ENCODE measurements around the gene ELAVL1. TPM values are rescaled to one million over a fixed set of nuclear protein-coding genes. Genes with fewer than 3 reads are reported as not detected.
A peak's percentile ranks its signal among the peaks of the same experiment; 100 is the strongest.

Gene ELAVL1
- total and polyA plus RNA-seq, 9 of the 15 experiments (the other 6 are each of a cell fraction or from before 2014, with no cell fraction given) = 4.3 to 172 (median 69.2) TPM

GRCh38 chr19:7943444-7944176 is 61.8 kb downstream of the ELAVL1 start, which contains the start of gene TIMM44 (continued):
- TF ChIP-seq ELF1 (tag; IDR thresholded peaks at IDR 0.05) (no peak), ZNF311 (CRISPR knock-in tag; IDR thresholded peaks at IDR 0.05) (no peak), CTCFL (IDR thresholded peaks at IDR 0.05; ENCODE audit: borderline replicate concordance, insufficient read depth, low read depth, low read length, poor library complexity, severe bottlenecking) (no peak), KAT2B (IDR thresholded peaks at IDR 0.05; ENCODE audit: low read depth, low read length) (no peak), ZBTB11 (CRISPR knock-in tag; IDR thresholded peaks at IDR 0.05) (no peak), IFI16 (CRISPR knock-in tag; IDR thresholded peaks at IDR 0.05) (no peak), FOXK1 (CRISPR knock-in tag; IDR thresholded peaks at IDR 0.05; ENCODE audit: borderline replicate concordance) (no peak), SMAD2 (IDR thresholded peaks at IDR 0.05; ENCODE audit: low read depth, low read length) (no peak), NR2F6 (CRISPR knock-in tag; IDR thresholded peaks at IDR 0.05) (no peak), SP1 (CRISPR knock-in tag; IDR thresholded peaks at IDR 0.05) (peak; percentile 93; the same call in 1 of the 2 replicates), PPARD (CRISPR knock-in tag; IDR thresholded peaks at IDR 0.05) (no peak), PBX2 (CRISPR knock-in tag; IDR thresholded peaks at IDR 0.05; ENCODE audit: low read depth) (no peak), PBX2 (tag; conservative IDR thresholded peaks at IDR 0.05; ENCODE audit: low read depth) (peak; percentile 71), RNF2 (IDR thresholded peaks at IDR 0.05) (0 out of 2 replicates have a peak, but pooled peaks have one; percentile 24)
